ENCODE results near the gene GPRIN1.
"Not testable (repeated sequence)": the region's sequence is repeated elsewhere in the genome, so short reads cannot be mapped to it uniquely, and the experiment has no call there.

Gene GPRIN1

GRCh38 chr5:176597417-176598389 is 12.3 kb downstream of the GPRIN1 start:
- no peak for DNase-seq (ENCODE audit: low read depth)

GRCh38 chr5:176596689-176597416 is 13.1 kb downstream of the GPRIN1 start:
- DNase-seq (ENCODE audit: low read depth) = no peak

GRCh38 chr5:176596069-176596644 is 13.8 kb downstream of the GPRIN1 start:
- DNase-seq (ENCODE audit: low read depth) = no peak

- DNase-seq (ENCODE audit: low read depth) = no peak
Observed at GRCh38 chr5:176595386-176595943, 14.5 kb downstream of the GPRIN1 start.

GRCh38 chr5:176594554-176594953 is 15.4 kb downstream of the GPRIN1 start:
- no peak for DNase-seq (ENCODE audit: low read depth)

- no peak for DNase-seq (ENCODE audit: low read depth)
Observed at GRCh38 chr5:176593273-176593869, 16.6 kb downstream of the GPRIN1 start.

- no peak for DNase-seq (ENCODE audit: low read depth)
Observed at GRCh38 chr5:176592573-176592972, 17.4 kb downstream of the GPRIN1 start.

- DNase-seq (ENCODE audit: low read depth) = not testable (repeated sequence)
Observed at GRCh38 chr5:176591667-176592066, 18.3 kb downstream of the GPRIN1 start.

- DNase-seq (ENCODE audit: low read depth) = no peak
Observed at GRCh38 chr5:176590035-176590717, 19.8 kb downstream of the GPRIN1 start.

GRCh38 chr5:176589039-176589769 is 20.8 kb downstream of the GPRIN1 start:
- no peak for DNase-seq (ENCODE audit: low read depth)

- no peak for DNase-seq (ENCODE audit: low read depth)
Observed at GRCh38 chr5:176588297-176588696, 21.7 kb downstream of the GPRIN1 start.

- DNase-seq (ENCODE audit: low read depth) = no peak
Observed at GRCh38 chr5:176587398-176587797, 22.6 kb downstream of the GPRIN1 start.

- no peak for DNase-seq (ENCODE audit: low read depth)
Observed at GRCh38 chr5:176583076-176583475, 26.9 kb downstream of the GPRIN1 start.

GRCh38 chr5:176581361-176581760 is 28.6 kb downstream of the GPRIN1 start:
- DNase-seq (ENCODE audit: low read depth) = no peak

GRCh38 chr5:176579323-176579722 is 30.6 kb downstream of the GPRIN1 start:
- no peak for DNase-seq (ENCODE audit: low read depth)

GRCh38 chr5:176578391-176578808 is 31.6 kb downstream of the GPRIN1 start:
- peak; percentile 14 for DNase-seq (ENCODE audit: low read depth)

- no peak for DNase-seq (ENCODE audit: low read depth)
Observed at GRCh38 chr5:176577312-176578176, 32.4 kb downstream of the GPRIN1 start.

- no peak for DNase-seq (ENCODE audit: low read depth)
Observed at GRCh38 chr5:176575488-176576422, 34.2 kb downstream of the GPRIN1 start.
